T-helper 2 cell treated with Interferon-gamma antibody and Interleukin-4, amounts not matched to agents 5 μg/mL and 100 μg/mL, for 36 hours (primary cell): Measurements from ENCODE around the gene ADGRB3.
"Not testable (repeated sequence)": the region's sequence is repeated elsewhere in the genome, so short reads cannot be mapped to it uniquely, and the experiment has no call there.

Experiments used
- DNase-seq: peaks from one replicate; pipeline ENCODE4 v3.0.0; 2021; ENCODE audit warnings: low spot score
- H3K27ac Mint-ChIP-seq: one replicate; pipeline ENCODE4 v1.8.0; 2021; ENCODE audit warnings: mild to moderate bottlenecking, mixed read lengths
- H3K27me3 Mint-ChIP-seq: one replicate; pipeline ENCODE4 v1.8.0; 2021; ENCODE audit warnings: low read depth, mixed read lengths
- H3K36me3 Mint-ChIP-seq: one replicate; pipeline ENCODE4 v1.8.0; 2021; ENCODE audit warnings: low read depth, mixed read lengths
- H3K4me1 Mint-ChIP-seq: one replicate; pipeline ENCODE4 v1.8.0; 2021; ENCODE audit warnings: low read depth, mixed read lengths
- H3K4me3 Mint-ChIP-seq: one replicate; pipeline ENCODE4 v1.8.0; 2022; ENCODE audit warnings: mild to moderate bottlenecking, moderate library complexity, mixed read lengths
- H3K9me3 Mint-ChIP-seq: one replicate; pipeline ENCODE4 v1.8.0; 2021; ENCODE audit warnings: mixed read lengths

ADGRB3 gene

DNA sequence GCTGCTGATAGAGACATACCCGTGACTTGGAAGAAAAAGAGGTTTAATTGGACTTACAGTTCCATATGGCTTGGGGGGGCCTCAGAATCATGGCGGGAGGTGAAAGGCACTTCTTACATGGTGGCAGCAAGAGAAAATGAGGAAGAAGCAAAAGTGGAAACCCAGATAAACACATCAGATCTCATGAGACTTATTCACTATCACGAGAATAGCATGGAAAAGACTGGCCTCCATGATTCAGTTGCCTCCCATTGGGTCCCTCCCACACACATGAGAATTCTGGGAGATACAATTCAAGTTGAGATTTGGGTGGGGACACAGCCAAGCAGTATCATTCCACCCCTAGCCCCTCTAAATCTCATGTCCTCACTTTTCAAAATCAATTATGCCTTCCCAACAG lies 112.8 kb downstream of the ADGRB3 start:
- not testable (repeated sequence) for H3K4me1 Mint-ChIP-seq, H3K27ac Mint-ChIP-seq, H3K9me3 Mint-ChIP-seq, H3K27me3 Mint-ChIP-seq, H3K36me3 Mint-ChIP-seq, H3K4me3 Mint-ChIP-seq, DNase-seq

- no peak overlapping the region for H3K27ac Mint-ChIP-seq
- H3K9me3 Mint-ChIP-seq: no peaks in the 10 kb centered on the region
- no peaks in the 10 kb centered on the region for H3K27me3 Mint-ChIP-seq
- no peaks in the 10 kb centered on the region for H3K36me3 Mint-ChIP-seq
- no peak overlapping the region for H3K4me3 Mint-ChIP-seq
- no peak for DNase-seq
- H3K4me1 Mint-ChIP-seq: no peaks in the 10 kb centered on the region
These were observed 119.7 kb downstream of the ADGRB3 start for GRCh38 chr6:68754681-68755213.

- Mint-ChIP-seq H3K4me3 (no peak overlapping the region), H3K27me3 (no peaks in the 10 kb centered on the region), H3K4me1 (no peaks in the 10 kb centered on the region), H3K27ac (no peak overlapping the region), H3K9me3 (no peaks in the 10 kb centered on the region), H3K36me3 (no peaks in the 10 kb centered on the region)
- no peak for DNase-seq
These were observed 121.6 kb downstream of the ADGRB3 start for GRCh38 chr6:68756454-68757375.

DNA sequence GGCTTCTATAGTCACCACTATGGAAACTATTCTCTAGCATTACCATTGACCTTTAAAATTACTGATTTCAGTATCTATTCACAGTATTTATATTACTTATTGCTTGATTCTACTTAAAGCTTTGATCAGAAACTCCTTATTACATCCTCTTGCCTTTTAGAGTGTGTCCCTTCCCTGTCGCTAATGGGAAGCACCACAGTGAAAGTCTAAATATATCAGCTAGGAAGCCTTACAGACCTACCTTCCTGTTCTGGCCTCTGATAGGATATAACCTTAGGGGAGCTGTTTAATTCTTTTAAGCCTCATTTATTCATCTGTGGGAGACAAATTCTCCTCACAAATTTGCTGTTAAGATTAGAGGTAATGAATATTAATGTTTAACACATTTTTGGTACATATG lies 122.7 kb downstream of the ADGRB3 start:
- no peak overlapping the region for H3K27ac Mint-ChIP-seq
- no peaks in the 10 kb centered on the region for H3K27me3 Mint-ChIP-seq
- no peaks in the 10 kb centered on the region for H3K36me3 Mint-ChIP-seq
- no peak for DNase-seq
- no peaks in the 10 kb centered on the region for H3K4me1 Mint-ChIP-seq
- no peaks in the 10 kb centered on the region for H3K9me3 Mint-ChIP-seq
- H3K4me3 Mint-ChIP-seq: no peak overlapping the region

GRCh38 chr6:68758559-68758958 lies 123.5 kb downstream of the ADGRB3 start:
- H3K36me3 Mint-ChIP-seq: no peaks in the 10 kb centered on the region
- DNase-seq: no peak
- no peaks in the 10 kb centered on the region for H3K27me3 Mint-ChIP-seq
- H3K27ac Mint-ChIP-seq: no peak overlapping the region
- H3K4me1 Mint-ChIP-seq: no peaks in the 10 kb centered on the region
- no peaks in the 10 kb centered on the region for H3K9me3 Mint-ChIP-seq
- no peak overlapping the region for H3K4me3 Mint-ChIP-seq

DNA sequence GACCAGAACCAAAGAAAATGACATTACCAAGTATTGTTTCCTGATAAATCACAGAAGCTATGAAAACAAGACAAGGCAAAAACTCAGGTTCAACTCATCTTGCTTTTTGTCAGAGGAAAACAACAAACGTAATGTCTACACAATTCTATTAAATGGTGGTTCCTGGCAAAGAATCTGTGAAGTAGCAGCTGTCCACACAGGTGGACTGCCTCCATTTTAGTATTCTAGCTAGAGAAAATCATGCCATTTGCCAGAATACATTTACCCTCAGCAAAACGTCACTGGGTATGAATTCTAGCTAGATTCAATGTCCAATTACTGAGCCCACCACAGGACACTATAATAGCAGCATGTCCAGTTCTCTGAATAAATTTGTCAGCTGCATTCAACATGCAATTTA lies 125.4 kb downstream of the ADGRB3 start:
- H3K27ac Mint-ChIP-seq: no peak overlapping the region
- H3K9me3 Mint-ChIP-seq: no peaks in the 10 kb centered on the region

DNA sequence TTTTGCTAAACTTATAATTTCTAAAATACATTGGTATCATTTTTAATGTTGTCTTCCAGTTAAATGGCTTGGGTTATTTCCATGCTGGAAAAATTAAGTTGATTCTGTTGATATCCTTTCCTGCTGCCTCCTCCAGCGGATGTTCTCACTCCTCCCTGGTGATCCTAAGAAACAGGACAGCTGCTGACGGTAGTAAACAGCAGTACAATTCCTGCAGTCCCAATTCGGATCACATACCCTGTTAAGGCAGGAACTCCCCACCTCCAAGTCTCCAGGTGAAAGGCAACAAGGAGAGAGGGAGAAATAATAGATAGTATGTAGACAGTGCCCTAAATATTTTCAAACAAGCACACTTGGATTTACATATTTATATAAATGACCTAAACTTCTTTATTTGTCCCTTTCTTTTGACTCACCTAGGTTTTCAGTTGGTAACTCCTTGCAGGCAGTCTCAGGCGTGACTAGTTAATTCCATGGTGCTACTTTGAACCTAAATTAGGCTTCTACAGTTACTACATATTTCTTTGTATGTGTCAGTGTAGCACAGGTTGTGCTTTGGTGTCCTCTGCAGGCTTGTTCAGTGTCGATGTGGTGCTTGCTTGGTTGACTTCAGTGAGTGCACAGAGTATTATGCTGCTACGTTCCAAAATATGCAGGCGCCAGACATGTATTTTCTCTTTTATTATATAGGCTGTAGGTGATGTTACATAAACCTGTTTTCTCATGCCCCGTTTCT lies 126.0 kb downstream of the ADGRB3 start:
- H3K27me3 Mint-ChIP-seq: no peaks in the 10 kb centered on the region
- no peak overlapping the region for H3K27ac Mint-ChIP-seq
- H3K4me1 Mint-ChIP-seq: no peaks in the 10 kb centered on the region
- no peak for DNase-seq
- no peaks in the 10 kb centered on the region for H3K36me3 Mint-ChIP-seq
- H3K4me3 Mint-ChIP-seq: no peak overlapping the region
- no peaks in the 10 kb centered on the region for H3K9me3 Mint-ChIP-seq

More for the DNA sequence above, 125.4 kb downstream of the ADGRB3 start:
- Mint-ChIP-seq H3K27me3 (no peaks in the 10 kb centered on the region), H3K36me3 (no peaks in the 10 kb centered on the region), H3K4me3 (no peak overlapping the region), H3K4me1 (no peaks in the 10 kb centered on the region)
- DNase-seq: no peak

DNA sequence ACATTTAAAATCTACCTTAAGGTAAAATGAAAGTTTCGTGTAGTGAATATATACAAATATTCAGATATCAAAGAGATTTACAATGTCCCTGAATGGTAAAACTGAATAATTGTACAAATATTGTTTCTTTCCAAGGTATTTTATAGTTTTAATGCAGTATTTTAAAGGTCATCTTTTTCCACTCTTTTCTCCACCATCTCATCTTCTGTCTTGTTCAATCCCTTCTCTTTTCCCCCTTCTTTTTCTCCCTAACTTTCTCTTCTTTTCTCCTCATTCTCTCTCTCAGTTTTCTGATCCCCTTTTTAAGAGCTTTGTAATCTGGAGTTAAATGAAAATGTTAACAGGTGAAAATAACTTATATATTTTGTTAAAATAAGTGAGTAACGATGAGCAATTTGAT lies 126.9 kb downstream of the ADGRB3 start:
- H3K9me3 Mint-ChIP-seq: no peaks in the 10 kb centered on the region
- H3K4me1 Mint-ChIP-seq: no peaks in the 10 kb centered on the region
- no peak for DNase-seq
- no peaks in the 10 kb centered on the region for H3K36me3 Mint-ChIP-seq
- H3K27ac Mint-ChIP-seq: no peak overlapping the region
- no peak overlapping the region for H3K4me3 Mint-ChIP-seq
- no peaks in the 10 kb centered on the region for H3K27me3 Mint-ChIP-seq

DNA sequence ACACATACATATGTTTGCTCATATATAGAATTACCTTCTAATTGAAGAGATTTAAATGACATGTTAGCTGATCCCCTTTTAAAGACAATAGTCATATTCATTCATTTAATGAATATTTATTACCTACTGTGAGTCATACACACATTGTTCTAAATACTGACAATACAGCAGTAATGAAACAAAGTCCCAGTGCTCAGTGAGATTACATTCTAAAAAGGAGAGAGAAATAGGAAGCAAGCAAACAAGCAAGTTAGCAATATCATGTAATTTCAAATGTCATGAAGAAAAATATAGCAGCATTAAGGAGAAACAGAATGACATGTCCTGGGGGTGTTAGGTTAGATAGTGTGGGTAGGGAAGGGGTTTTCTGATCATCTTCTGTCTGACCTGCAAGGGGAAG lies 136.3 kb downstream of the ADGRB3 start:
- Mint-ChIP-seq H3K9me3 (no peaks in the 10 kb centered on the region), H3K27me3 (no peaks in the 10 kb centered on the region), H3K4me1 (no peaks in the 10 kb centered on the region), H3K27ac (no peak overlapping the region), H3K36me3 (no peaks in the 10 kb centered on the region), H3K4me3 (no peak overlapping the region)
- DNase-seq: no peak

GRCh38 chr6:68774843-68775242 lies 139.8 kb downstream of the ADGRB3 start:
- Mint-ChIP-seq H3K36me3 (no peaks in the 10 kb centered on the region), H3K4me3 (no peak overlapping the region), H3K9me3 (no peaks in the 10 kb centered on the region), H3K27me3 (no peaks in the 10 kb centered on the region), H3K27ac (no peak overlapping the region), H3K4me1 (no peaks in the 10 kb centered on the region)
- no peak for DNase-seq

DNA sequence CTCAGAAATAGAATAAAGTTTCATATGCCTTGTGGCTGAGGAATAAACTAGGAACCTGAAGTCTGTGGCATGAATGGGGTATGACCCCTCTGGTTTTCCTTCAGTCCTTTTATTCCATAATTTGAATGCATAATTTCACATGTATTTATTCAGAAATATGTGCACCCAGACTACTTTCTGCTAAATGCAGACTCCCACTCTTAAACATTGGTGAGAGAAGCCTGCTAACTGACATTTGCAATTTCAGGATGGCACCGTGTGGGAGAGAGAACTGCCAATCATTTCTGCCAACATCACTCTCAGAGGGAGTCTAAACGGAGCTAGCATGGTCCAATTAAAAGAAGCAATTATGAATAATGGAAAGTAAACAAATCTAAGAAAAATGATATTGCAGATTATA lies 141.3 kb downstream of the ADGRB3 start:
- Mint-ChIP-seq H3K9me3 (no peaks in the 10 kb centered on the region), H3K27me3 (no peaks in the 10 kb centered on the region), H3K4me1 (no peaks in the 10 kb centered on the region), H3K27ac (no peak overlapping the region), H3K4me3 (no peak overlapping the region), H3K36me3 (no peaks in the 10 kb centered on the region)
- DNase-seq: no peak

GRCh38 chr6:68777956-68778355 lies 142.9 kb downstream of the ADGRB3 start:
- H3K4me1 Mint-ChIP-seq: no peaks in the 10 kb centered on the region
- no peak overlapping the region for H3K27ac Mint-ChIP-seq
- no peak for DNase-seq
- H3K9me3 Mint-ChIP-seq: no peaks in the 10 kb centered on the region
- no peaks in the 10 kb centered on the region for H3K36me3 Mint-ChIP-seq
- no peak overlapping the region for H3K4me3 Mint-ChIP-seq
- H3K27me3 Mint-ChIP-seq: no peaks in the 10 kb centered on the region

- no peaks in the 10 kb centered on the region for H3K4me1 Mint-ChIP-seq
- H3K4me3 Mint-ChIP-seq: no peak overlapping the region
- no peak for DNase-seq
- no peaks in the 10 kb centered on the region for H3K27me3 Mint-ChIP-seq
- no peak overlapping the region for H3K27ac Mint-ChIP-seq
- no peaks in the 10 kb centered on the region for H3K9me3 Mint-ChIP-seq
- no peaks in the 10 kb centered on the region for H3K36me3 Mint-ChIP-seq
These were observed 143.4 kb downstream of the ADGRB3 start for GRCh38 chr6:68778356-68779020.

DNA sequence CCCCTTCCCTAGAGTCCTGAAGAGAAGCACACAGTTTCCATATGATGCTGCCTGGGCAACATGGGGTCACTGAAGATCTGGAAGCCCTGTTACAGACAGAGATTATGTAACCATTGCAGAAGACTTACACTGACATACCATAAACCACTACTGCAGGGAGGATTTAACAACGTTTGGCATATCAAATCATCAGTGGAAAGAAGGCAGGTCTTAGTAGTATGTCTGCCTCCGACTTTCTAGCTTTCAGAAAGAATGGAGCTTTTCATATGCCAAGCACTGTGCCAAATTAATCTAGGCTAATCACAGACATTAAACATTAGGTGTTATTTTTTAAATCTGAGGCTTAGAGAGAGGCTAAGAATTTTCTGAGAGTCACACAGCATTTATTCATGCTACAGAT lies 144.3 kb downstream of the ADGRB3 start:
- H3K9me3 Mint-ChIP-seq: no peaks in the 10 kb centered on the region
- DNase-seq: no peak
- no peaks in the 10 kb centered on the region for H3K27me3 Mint-ChIP-seq
- no peak overlapping the region for H3K27ac Mint-ChIP-seq
- H3K36me3 Mint-ChIP-seq: no peaks in the 10 kb centered on the region
- H3K4me3 Mint-ChIP-seq: no peak overlapping the region
- H3K4me1 Mint-ChIP-seq: no peaks in the 10 kb centered on the region
